ENCODE measurements around the gene ABCA2.

GRCh38 chr9:137030006-137030405 is 2.0 kb upstream of the ABCA2 start:
- TF ChIP-seq CTCF (IDR thresholded peaks at IDR 0.05) (no peak), POLR2AphosphoS5 (IDR thresholded peaks at IDR 0.05) (no peak), POLR2A (IDR thresholded peaks at IDR 0.05) (no peak)

Data from breast epithelium (tissue), 3 donors.